PC-3 (cell line): ENCODE results near the gene PDLIM5.

Source experiments
- CTCF ChIP-seq: fragments of 300-600 bp; sonication (generic); conservative IDR thresholded peaks from 2 replicates; pipeline ENCODE4 v1.5.1; 2017; ENCODE audit warnings: antibody characterized with exemption, low read depth, mild to moderate bottlenecking, low read length
- EZH2 ChIP-seq: fragments of 300-600 bp; sonication (generic); IDR thresholded peaks from one replicate; pipeline ENCODE4 v1.6.1; 2017; ENCODE audit warnings: antibody characterized with exemption, mild to moderate bottlenecking, low read length; ENCODE audit not compliant: unreplicated experiment

- no peak for TF ChIP-seq CTCF
- no peak for TF ChIP-seq EZH2
Measured at GRCh38 chr4:94695384-94695783, 243.6 kb downstream of the PDLIM5 start.
